Hippocampal formation (tissue), 2 donors: Measurements from ENCODE around the gene ZIC1.

Experiments used
- DNase-seq, 2 donors: peaks; one replicate each; lab custom pipeline; 2025; lab: John Stamatoyannopoulos, UW

The ZIC1 gene

GRCh38 chr3:147410116-147410525 is 956 bp downstream of the ZIC1 start:
- no peak for DNase-seq

- DNase-seq, result no peak
Measured at GRCh38 chr3:147410526-147411237, 1.5 kb downstream of the ZIC1 start.

GRCh38 chr3:147411238-147411814 is 2.2 kb downstream of the ZIC1 start:
- DNase-seq, result no peak

GRCh38 chr3:147411815-147412241 is 2.7 kb downstream of the ZIC1 start:
- no peak for DNase-seq

- no peak for DNase-seq
Measured at GRCh38 chr3:147412261-147412916, 3.2 kb downstream of the ZIC1 start.

GRCh38 chr3:147412917-147413685 is 3.9 kb downstream of the ZIC1 start:
- no peak for DNase-seq

- DNase-seq, result no peak
Measured at GRCh38 chr3:147413686-147414389, 4.7 kb downstream of the ZIC1 start.

GRCh38 chr3:147414390-147415138 is 5.4 kb downstream of the ZIC1 start:
- no peak for DNase-seq

- no peak for DNase-seq
Measured at GRCh38 chr3:147415286-147415685, 6.1 kb downstream of the ZIC1 start.

- no peak for DNase-seq
Measured at GRCh38 chr3:147415874-147416273, 6.7 kb downstream of the ZIC1 start.

GRCh38 chr3:147416931-147417330 is 7.8 kb downstream of the ZIC1 start:
- no peak for DNase-seq

- DNase-seq, result no peak
Measured at GRCh38 chr3:147417551-147418295, 8.6 kb downstream of the ZIC1 start.

GRCh38 chr3:147418371-147418781 is 9.2 kb downstream of the ZIC1 start:
- DNase-seq, result no peak

GRCh38 chr3:147418808-147419701 is 9.9 kb downstream of the ZIC1 start:
- DNase-seq, result peak; percentile 80

GRCh38 chr3:147419781-147420224 is 10.6 kb downstream of the ZIC1 start:
- DNase-seq, result no peak

- DNase-seq, result no peak
Measured at GRCh38 chr3:147420353-147421183, 11.4 kb downstream of the ZIC1 start.

GRCh38 chr3:147421184-147421912 is 12.2 kb downstream of the ZIC1 start:
- DNase-seq, result no peak

- DNase-seq, result no peak
Measured at GRCh38 chr3:147422196-147422595, 13.0 kb downstream of the ZIC1 start.
